SK-N-SH (cell line): ENCODE results near the gene OPN1SW.

ENCODE experiments used
- CHD2 ChIP-seq: fragments of 150-350 bp; IDR thresholded peaks from 2 replicates; pipeline ENCODE4 v1.6.1; 2018; ENCODE audit warnings: low read length; ENCODE audit not compliant: partially characterized antibody
- ELF1 ChIP-seq: IDR thresholded peaks from 2 replicates; pipeline ENCODE4 v1.4.0; 2012
- EZH2phosphoT487 ChIP-seq: fragments of 200-600 bp; sonication (generic); IDR thresholded peaks from 2 replicates; pipeline ENCODE4 v1.6.1; 2017; ENCODE audit warnings: low read depth, mixed run types, mild to moderate bottlenecking, antibody characterized with exemption, moderate library complexity, borderline replicate concordance
- FOSL2 ChIP-seq: IDR thresholded peaks from 2 replicates; pipeline ENCODE4 v1.4.0; 2012; ENCODE audit warnings: low read depth, mild to moderate bottlenecking, moderate library complexity, borderline replicate concordance
- FOXJ3 ChIP-seq: sonication (generic); formaldehyde crosslinking; IDR thresholded peaks from 2 replicates; pipeline ENCODE4 v1.5.1; 2020; ENCODE audit warnings: mild to moderate bottlenecking, missing genetic modification reagents
- MAX ChIP-seq: IDR thresholded peaks from 2 replicates; pipeline ENCODE4 v1.4.0; 2012; ENCODE audit warnings: low read depth
- POLR2AphosphoS5 ChIP-seq: IDR thresholded peaks from 2 replicates; pipeline ENCODE4 v1.6.1; 2012; ENCODE audit warnings: low read depth, low read length
- SMC3 ChIP-seq: IDR thresholded peaks from 2 replicates; pipeline ENCODE4 v1.6.1; 2012; ENCODE audit warnings: low read depth, low read length, improper control_type of control experiment
- TCF12 ChIP-seq: IDR thresholded peaks from 2 replicates; pipeline ENCODE4 v1.4.0; 2012
- YY1 ChIP-seq: IDR thresholded peaks from 2 replicates; pipeline ENCODE4 v1.4.0; 2012; ENCODE audit warnings: low read depth, mild to moderate bottlenecking
- TF ChIP-seq, protein P1 (sequence below): fragments of 200-600 bp; sonication (generic); IDR thresholded peaks from 2 replicates; pipeline ENCODE4 v1.6.1; 2017; ENCODE audit warnings: antibody characterized with exemption, mild to moderate bottlenecking, moderate library complexity
- TF ChIP-seq, protein P2 (sequence below): IDR thresholded peaks from 2 replicates; pipeline ENCODE4 v1.6.1; 2012; ENCODE audit warnings: mild to moderate bottlenecking, low read depth, low read length, moderate library complexity
- TF ChIP-seq, protein P3 (sequence below): IDR thresholded peaks from 2 replicates; pipeline ENCODE4; 2012

- TF ChIP-seq ELF1 (no peak), FOSL2 (no peak), YY1 (no peak), FOXJ3 (CRISPR knock-in tag) (no peak; the same call in 1 of the 2 replicates), MAX (no peak), TCF12 (no peak), EZH2phosphoT487 (no peak), SMC3 (no peak), POLR2AphosphoS5 (no peak), CHD2 (no peak)
- TF ChIP-seq, protein P1, sequence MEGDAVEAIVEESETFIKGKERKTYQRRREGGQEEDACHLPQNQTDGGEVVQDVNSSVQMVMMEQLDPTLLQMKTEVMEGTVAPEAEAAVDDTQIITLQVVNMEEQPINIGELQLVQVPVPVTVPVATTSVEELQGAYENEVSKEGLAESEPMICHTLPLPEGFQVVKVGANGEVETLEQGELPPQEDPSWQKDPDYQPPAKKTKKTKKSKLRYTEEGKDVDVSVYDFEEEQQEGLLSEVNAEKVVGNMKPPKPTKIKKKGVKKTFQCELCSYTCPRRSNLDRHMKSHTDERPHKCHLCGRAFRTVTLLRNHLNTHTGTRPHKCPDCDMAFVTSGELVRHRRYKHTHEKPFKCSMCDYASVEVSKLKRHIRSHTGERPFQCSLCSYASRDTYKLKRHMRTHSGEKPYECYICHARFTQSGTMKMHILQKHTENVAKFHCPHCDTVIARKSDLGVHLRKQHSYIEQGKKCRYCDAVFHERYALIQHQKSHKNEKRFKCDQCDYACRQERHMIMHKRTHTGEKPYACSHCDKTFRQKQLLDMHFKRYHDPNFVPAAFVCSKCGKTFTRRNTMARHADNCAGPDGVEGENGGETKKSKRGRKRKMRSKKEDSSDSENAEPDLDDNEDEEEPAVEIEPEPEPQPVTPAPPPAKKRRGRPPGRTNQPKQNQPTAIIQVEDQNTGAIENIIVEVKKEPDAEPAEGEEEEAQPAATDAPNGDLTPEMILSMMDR: no peak
- TF ChIP-seq, protein P2, sequence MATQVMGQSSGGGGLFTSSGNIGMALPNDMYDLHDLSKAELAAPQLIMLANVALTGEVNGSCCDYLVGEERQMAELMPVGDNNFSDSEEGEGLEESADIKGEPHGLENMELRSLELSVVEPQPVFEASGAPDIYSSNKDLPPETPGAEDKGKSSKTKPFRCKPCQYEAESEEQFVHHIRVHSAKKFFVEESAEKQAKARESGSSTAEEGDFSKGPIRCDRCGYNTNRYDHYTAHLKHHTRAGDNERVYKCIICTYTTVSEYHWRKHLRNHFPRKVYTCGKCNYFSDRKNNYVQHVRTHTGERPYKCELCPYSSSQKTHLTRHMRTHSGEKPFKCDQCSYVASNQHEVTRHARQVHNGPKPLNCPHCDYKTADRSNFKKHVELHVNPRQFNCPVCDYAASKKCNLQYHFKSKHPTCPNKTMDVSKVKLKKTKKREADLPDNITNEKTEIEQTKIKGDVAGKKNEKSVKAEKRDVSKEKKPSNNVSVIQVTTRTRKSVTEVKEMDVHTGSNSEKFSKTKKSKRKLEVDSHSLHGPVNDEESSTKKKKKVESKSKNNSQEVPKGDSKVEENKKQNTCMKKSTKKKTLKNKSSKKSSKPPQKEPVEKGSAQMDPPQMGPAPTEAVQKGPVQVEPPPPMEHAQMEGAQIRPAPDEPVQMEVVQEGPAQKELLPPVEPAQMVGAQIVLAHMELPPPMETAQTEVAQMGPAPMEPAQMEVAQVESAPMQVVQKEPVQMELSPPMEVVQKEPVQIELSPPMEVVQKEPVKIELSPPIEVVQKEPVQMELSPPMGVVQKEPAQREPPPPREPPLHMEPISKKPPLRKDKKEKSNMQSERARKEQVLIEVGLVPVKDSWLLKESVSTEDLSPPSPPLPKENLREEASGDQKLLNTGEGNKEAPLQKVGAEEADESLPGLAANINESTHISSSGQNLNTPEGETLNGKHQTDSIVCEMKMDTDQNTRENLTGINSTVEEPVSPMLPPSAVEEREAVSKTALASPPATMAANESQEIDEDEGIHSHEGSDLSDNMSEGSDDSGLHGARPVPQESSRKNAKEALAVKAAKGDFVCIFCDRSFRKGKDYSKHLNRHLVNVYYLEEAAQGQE: no peak
- TF ChIP-seq, protein P3, sequence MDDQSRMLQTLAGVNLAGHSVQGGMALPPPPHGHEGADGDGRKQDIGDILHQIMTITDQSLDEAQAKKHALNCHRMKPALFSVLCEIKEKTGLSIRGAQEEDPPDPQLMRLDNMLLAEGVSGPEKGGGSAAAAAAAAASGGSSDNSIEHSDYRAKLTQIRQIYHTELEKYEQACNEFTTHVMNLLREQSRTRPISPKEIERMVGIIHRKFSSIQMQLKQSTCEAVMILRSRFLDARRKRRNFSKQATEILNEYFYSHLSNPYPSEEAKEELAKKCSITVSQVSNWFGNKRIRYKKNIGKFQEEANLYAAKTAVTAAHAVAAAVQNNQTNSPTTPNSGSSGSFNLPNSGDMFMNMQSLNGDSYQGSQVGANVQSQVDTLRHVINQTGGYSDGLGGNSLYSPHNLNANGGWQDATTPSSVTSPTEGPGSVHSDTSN: no peak
Observed at GRCh38 chr7:128793181-128793547, 17.6 kb upstream of the OPN1SW start.
